ENCODE measurements around the gene MPND. TPM values are rescaled to one million over a fixed set of nuclear protein-coding genes. Genes with fewer than 3 reads are reported as not detected.

The MPND gene
- total RNA-seq, 1 donor from 2014 or later, result 6.6 TPM

- DNase-seq (ENCODE audit: low read depth), result no peak
- no peak overlapping the region for H3K4me3 ChIP-seq (ENCODE audit: low read depth, low read length)
- no peaks in the 10 kb centered on the region for H3K27me3 ChIP-seq (ENCODE audit: control insufficient read depth, insufficient read depth, low read length)
- H3K36me3 ChIP-seq (ENCODE audit: control insufficient read depth, insufficient read depth, low read length), result no peaks in the 10 kb centered on the region
- TF ChIP-seq, protein P1, sequence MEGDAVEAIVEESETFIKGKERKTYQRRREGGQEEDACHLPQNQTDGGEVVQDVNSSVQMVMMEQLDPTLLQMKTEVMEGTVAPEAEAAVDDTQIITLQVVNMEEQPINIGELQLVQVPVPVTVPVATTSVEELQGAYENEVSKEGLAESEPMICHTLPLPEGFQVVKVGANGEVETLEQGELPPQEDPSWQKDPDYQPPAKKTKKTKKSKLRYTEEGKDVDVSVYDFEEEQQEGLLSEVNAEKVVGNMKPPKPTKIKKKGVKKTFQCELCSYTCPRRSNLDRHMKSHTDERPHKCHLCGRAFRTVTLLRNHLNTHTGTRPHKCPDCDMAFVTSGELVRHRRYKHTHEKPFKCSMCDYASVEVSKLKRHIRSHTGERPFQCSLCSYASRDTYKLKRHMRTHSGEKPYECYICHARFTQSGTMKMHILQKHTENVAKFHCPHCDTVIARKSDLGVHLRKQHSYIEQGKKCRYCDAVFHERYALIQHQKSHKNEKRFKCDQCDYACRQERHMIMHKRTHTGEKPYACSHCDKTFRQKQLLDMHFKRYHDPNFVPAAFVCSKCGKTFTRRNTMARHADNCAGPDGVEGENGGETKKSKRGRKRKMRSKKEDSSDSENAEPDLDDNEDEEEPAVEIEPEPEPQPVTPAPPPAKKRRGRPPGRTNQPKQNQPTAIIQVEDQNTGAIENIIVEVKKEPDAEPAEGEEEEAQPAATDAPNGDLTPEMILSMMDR (IDR thresholded peaks at IDR 0.05; ENCODE audit: insufficient read depth, low read length, poor library complexity, severe bottlenecking), result no peak
Observed at GRCh38 chr19:4354897-4355296, 11.5 kb downstream of the MPND start.

DNA sequence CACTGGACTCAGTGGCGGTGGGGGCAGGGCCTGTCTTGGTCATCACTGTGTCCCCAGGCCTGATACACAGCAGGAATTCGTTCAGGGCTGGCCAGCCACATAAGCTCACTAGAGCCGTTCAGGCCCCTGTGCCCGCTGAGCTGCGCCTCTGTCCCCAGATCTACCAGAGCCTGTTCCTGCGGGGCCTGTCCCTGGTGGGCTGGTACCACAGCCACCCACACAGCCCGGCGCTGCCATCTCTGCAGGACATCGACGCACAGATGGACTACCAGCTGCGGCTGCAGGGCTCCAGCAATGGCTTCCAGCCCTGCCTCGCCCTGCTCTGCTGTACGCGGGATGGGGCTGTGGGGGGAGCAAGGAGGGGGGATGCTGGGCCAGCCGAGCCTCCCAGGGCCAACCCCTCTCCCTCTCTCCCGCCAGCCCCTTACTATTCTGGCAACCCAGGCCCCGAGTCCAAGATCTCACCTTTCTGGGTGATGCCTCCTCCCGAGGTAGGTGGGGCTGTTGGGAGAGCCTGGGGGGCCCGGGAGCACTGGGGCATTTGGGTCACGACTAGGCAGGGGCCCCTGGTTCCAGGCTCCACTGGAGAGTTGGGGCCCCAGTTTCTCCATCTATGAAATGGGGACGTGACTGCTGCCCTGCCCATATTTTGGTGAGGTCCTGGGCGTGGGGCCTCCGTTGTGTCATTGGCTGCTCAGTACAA, 13.9 kb downstream of the MPND start:
- TF ChIP-seq, protein P1 (IDR thresholded peaks at IDR 0.05; ENCODE audit: insufficient read depth, low read length, poor library complexity, severe bottlenecking), result no peak
- no peak for DNase-seq (ENCODE audit: low read depth)
- peaks cover 2% of the 10 kb centered on the region for H3K36me3 ChIP-seq (ENCODE audit: control insufficient read depth, insufficient read depth, low read length)
- H3K27me3 ChIP-seq (ENCODE audit: control insufficient read depth, insufficient read depth, low read length), result no peaks in the 10 kb centered on the region
- H3K4me3 ChIP-seq (ENCODE audit: low read depth, low read length), result no peak overlapping the region

DNA sequence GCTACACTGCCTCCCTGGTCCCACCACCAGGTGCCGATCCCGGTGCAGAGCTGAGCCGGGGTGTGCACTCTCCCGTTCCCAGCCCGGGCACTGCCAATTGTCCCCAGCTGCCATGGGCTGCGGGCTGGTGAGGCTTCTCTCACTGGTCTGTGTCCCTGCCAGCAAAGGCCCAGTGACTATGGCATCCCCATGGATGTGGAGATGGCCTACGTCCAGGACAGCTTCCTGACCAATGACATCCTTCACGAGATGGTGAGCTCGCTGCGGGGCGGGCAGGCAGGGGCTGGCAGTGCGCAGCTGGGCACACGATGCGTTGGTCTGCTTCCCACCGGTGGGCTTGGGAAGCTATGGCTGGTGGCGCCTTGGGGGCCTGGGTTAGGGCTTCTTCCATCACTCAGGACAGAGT, 14.6 kb downstream of the MPND start:
- no peak for DNase-seq (ENCODE audit: low read depth)
- Histone ChIP-seq H3K27me3 (ENCODE audit: control insufficient read depth, insufficient read depth, low read length) (no peaks in the 10 kb centered on the region), H3K4me3 (ENCODE audit: low read depth, low read length) (no peak overlapping the region), H3K36me3 (ENCODE audit: control insufficient read depth, insufficient read depth, low read length) (peaks cover 2% of the 10 kb centered on the region)
- TF ChIP-seq, protein P1 (IDR thresholded peaks at IDR 0.05; ENCODE audit: insufficient read depth, low read length, poor library complexity, severe bottlenecking), result no peak

GRCh38 chr19:4358709-4359626, 15.6 kb downstream of the MPND start:
- Histone ChIP-seq H3K36me3 (ENCODE audit: control insufficient read depth, insufficient read depth, low read length) (peaks cover 2% of the 10 kb centered on the region), H3K27me3 (ENCODE audit: control insufficient read depth, insufficient read depth, low read length) (no peaks in the 10 kb centered on the region), H3K4me3 (ENCODE audit: low read depth, low read length) (no peak overlapping the region)
- no peak for DNase-seq (ENCODE audit: low read depth)
- TF ChIP-seq, protein P1 (IDR thresholded peaks at IDR 0.05; ENCODE audit: insufficient read depth, low read length, poor library complexity, severe bottlenecking), result no peak

DNA sequence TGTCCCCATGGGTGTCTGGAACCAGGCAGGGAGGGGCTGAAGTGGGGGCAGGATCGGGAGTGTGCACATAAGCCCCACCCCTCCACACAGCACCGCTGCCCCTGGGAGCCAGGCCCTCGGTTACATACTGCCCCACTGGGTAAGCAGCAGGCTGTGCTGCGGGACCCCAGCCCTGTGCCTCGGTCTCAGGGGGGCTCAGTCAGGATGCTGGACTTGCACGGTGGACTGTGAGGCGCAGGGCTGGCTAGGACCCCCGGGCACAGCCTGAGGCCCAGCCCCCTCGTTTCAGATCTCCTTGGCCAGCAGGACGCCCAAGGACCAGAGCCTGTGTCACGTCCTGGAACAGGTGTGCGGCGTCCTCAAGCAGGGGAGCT, 16.3 kb downstream of the MPND start:
- H3K27me3 ChIP-seq (ENCODE audit: control insufficient read depth, insufficient read depth, low read length), result no peaks in the 10 kb centered on the region
- peaks cover 2% of the 10 kb centered on the region for H3K36me3 ChIP-seq (ENCODE audit: control insufficient read depth, insufficient read depth, low read length)
- DNase-seq (ENCODE audit: low read depth), result no peak
- H3K4me3 ChIP-seq (ENCODE audit: low read depth, low read length), result no peak overlapping the region
- TF ChIP-seq, protein P1 (IDR thresholded peaks at IDR 0.05; ENCODE audit: insufficient read depth, low read length, poor library complexity, severe bottlenecking), result no peak
